B cell (primary cell): Measurements from ENCODE around the gene PARD3B. TPM values are rescaled to one million over a fixed set of nuclear protein-coding genes. Genes with fewer than 3 reads are reported as not detected.

Experiments
- ATAC-seq: fragments of 200-7000 bp; cut with Tn5 transposase; one replicate; pipeline ENCODE4 v1.10.0; 2021; ENCODE audit warnings: low read depth, mild to moderate bottlenecking, moderate number of reproducible peaks, moderate library complexity
- CTCF ChIA-PET: fragments of 350-600 bp; sonication (Branson Sonifier 250); formaldehyde crosslinking; loops from one replicate; lab custom pipeline; 2021; ENCODE audit warnings: antibody characterized with exemption, inconsistent platforms; lab: Charles Lee
- POLR2A ChIA-PET: fragments of 350-600 bp; sonication (Branson Sonifier 250); formaldehyde crosslinking; loops from one replicate; lab custom pipeline; 2021; ENCODE audit warnings: antibody characterized with exemption; lab: Charles Lee
- DNase-seq: peaks from one replicate; pipeline ENCODE4 v3.0.0; 2013
- H2AFZ ChIP-seq: 2 replicates; pipeline ENCODE4 v1.6.1; 2012; ENCODE audit warnings: mild to moderate bottlenecking, low read depth, low read length; ENCODE audit not compliant: insufficient read depth, poor library complexity, severe bottlenecking
- H3K27ac ChIP-seq, 2 donors: 1 replicate in 1 of 2; 2 replicates in 1 of 2; pipeline ENCODE4 v1.5.1; 2012 to 2013; ENCODE audit warnings: low read length in 2 of 2, mild to moderate bottlenecking in 2 of 2, moderate library complexity in 1 of 2
- H3K27me3 ChIP-seq, 4 experiments: fragments of 200-600 bp in 1 of 4; sonication (generic) in 1 of 4; replicated peaks in 1 of 4; 1 replicate in 2 of 4; 2 replicates in 2 of 4; pipeline versions ENCODE4 v1.6.1 to v1.7.0; 2013 to 2016; ENCODE audit warnings: low read length in 3 of 4, mild to moderate bottlenecking in 2 of 4, mixed read lengths in 1 of 4, moderate library complexity in 1 of 4; ENCODE audit not compliant: insufficient read depth in 4 of 4, control insufficient read depth in 3 of 4; ENCODE audit errors: control extremely low read depth in 1 of 4
- H3K36me3 ChIP-seq, 2 experiments: replicated peaks in 1 of 2; 1 replicate in 1 of 2; 2 replicates in 1 of 2; pipeline versions ENCODE4 v1.6.1 to v1.7.1; 2013; ENCODE audit warnings: low read length in 1 of 2; ENCODE audit not compliant: insufficient read depth in 2 of 2, control insufficient read depth in 1 of 2; ENCODE audit errors: control extremely low read depth in 1 of 2, extremely low read depth in 1 of 2
- H3K4me1 ChIP-seq, 2 donors: fragments of 200-600 bp in 1 of 2; sonication (generic) in 1 of 2; 1 replicate in 1 of 2; 2 replicates in 1 of 2; pipeline versions ENCODE4 v1.5.1 to v1.6.1; 2013 to 2017; ENCODE audit warnings: low read length in 2 of 2; ENCODE audit not compliant: control insufficient read depth in 2 of 2, insufficient read depth in 2 of 2
- H3K4me2 ChIP-seq: replicated peaks from 2 replicates; pipeline ENCODE3; 2012; ENCODE audit warnings: mild to moderate bottlenecking, low read depth, low read length; ENCODE audit not compliant: poor library complexity, severe bottlenecking
- H3K4me3 ChIP-seq, 5 experiments: fragments of 200-600 bp in 1 of 5; sonication (generic) in 1 of 5; 1 replicate in 3 of 5; 2 replicates in 2 of 5; pipeline versions ENCODE4 v1.5.1 to v1.7.0; 2011 to 2016; ENCODE audit warnings: low read length in 4 of 5, mild to moderate bottlenecking in 4 of 5, low read depth in 2 of 5, control low read depth in 1 of 5, moderate library complexity in 1 of 5; ENCODE audit not compliant: insufficient read depth in 1 of 5; ENCODE audit errors: control extremely low read depth in 1 of 5, extremely low read depth in 1 of 5
- H3K79me2 ChIP-seq: fragments of 200-600 bp; sonication (generic); one replicate; pipeline ENCODE4 v1.6.0; 2016; ENCODE audit warnings: low read length; ENCODE audit not compliant: control insufficient read depth, insufficient read depth
- H3K9ac ChIP-seq: fragments of 200-600 bp; sonication (generic); 2 replicates; pipeline ENCODE4 v1.6.1; 2017; ENCODE audit warnings: mild to moderate bottlenecking, low read length, moderate library complexity
- H3K9me3 ChIP-seq, 3 donors: one replicate each; pipeline versions ENCODE4 v1.6.1 to v1.7.1; 2013; ENCODE audit warnings: low read length in 2 of 3; ENCODE audit not compliant: control insufficient read depth in 2 of 3, insufficient read depth in 1 of 3; ENCODE audit errors: control extremely low read depth in 1 of 3
- H4K20me1 ChIP-seq: 2 replicates; pipeline ENCODE4 v1.6.0; 2012; ENCODE audit warnings: mild to moderate bottlenecking, low read length; ENCODE audit not compliant: insufficient read depth, control insufficient read depth, poor library complexity, severe bottlenecking
- H3K27ac Mint-ChIP-seq: one replicate; pipeline ENCODE4 v1.8.0; 2021; ENCODE audit warnings: mixed read lengths
- H3K27me3 Mint-ChIP-seq: one replicate; pipeline ENCODE4 v1.8.0; 2021; ENCODE audit warnings: mixed read lengths
- H3K4me1 Mint-ChIP-seq: one replicate; pipeline ENCODE4 v1.8.0; 2021; ENCODE audit warnings: mixed read lengths
- H3K4me3 Mint-ChIP-seq: one replicate; pipeline ENCODE4 v1.8.0; 2021; ENCODE audit warnings: mixed read lengths
- H3K9me3 Mint-ChIP-seq: one replicate; pipeline ENCODE4 v1.8.0; 2022; ENCODE audit warnings: mixed read lengths; ENCODE audit not compliant: insufficient read depth
- CTCF ChIP-seq: fragments of 200-600 bp; IDR thresholded peaks from one replicate; pipeline ENCODE4 v1.8.0; 2022; ENCODE audit warnings: antibody characterized with exemption, mild to moderate bottlenecking
- EZH2 ChIP-seq: IDR thresholded peaks from 2 replicates; pipeline ENCODE4 v1.6.1; 2012; ENCODE audit warnings: borderline replicate concordance, low read depth, mild to moderate bottlenecking, moderate library complexity, low read length; ENCODE audit not compliant: insufficient read depth, poor library complexity, severe bottlenecking
- WGBS: methylation state at CpG from one replicate; pipeline ENCODE4 v1.1.5; 2013; ENCODE audit warnings: missing lambda C conversion rate; ENCODE audit not compliant: insufficient coverage; 5-methylcytosine and 5-hydroxymethylcytosine counted together
- intact Hi-C: fragments of 100-400 bp; cut with micrococcal nuclease; formaldehyde crosslinking; loops from one replicate; pipeline ENCODE4 v1.10.0; 2022
- polyA plus RNA-seq: library from polyadenylated mRNA; depleted of rRNA; stranded (reverse); fragments of >200 nt; gene quantifications from 2 replicates; pipeline ENCODE4 v1.2.3, GENCODE V29; 2012
- total RNA-seq, 2 donors: library from RNA; stranded (reverse); fragments of 120-200 nt in 1 of 2; gene quantifications; 1 replicate in 1 of 2; 2 replicates in 1 of 2; pipeline versions ENCODE4 v1.2.3 to v1.2.4, GENCODE V29; 2013 to 2022

The PARD3B gene
- total and polyA plus RNA-seq, 2 donors (not counting 1 experiment from before 2014, with no cell fraction given), result not detected

DNA sequence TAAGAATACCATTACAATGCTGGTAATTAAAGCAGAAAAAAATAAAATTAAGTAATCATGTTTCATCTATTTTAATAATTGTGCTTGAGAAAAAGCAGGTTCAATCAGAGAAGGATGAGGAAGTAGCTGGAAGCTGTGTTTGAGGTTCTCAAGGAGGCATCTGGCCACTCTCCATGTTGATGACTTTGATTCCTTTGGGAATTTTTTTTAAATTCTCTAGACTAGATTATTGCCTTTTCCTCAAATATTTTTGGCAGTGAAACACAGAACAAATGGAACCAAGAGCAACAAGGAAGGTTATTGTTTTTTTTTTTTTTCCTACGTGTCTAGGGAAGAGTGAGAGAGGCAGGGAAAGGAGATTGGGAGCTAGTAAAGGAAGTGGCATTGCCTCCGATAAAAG lies 1037.1 kb downstream of the PARD3B start:
- ChIA-PET POLR2A (no interaction called here), CTCF (no interaction called here)
- Mint-ChIP-seq H3K27ac (no peak overlapping the region), H3K27me3 (peaks cover 5% of the 10 kb centered on the region), H3K9me3 (no peaks in the 10 kb centered on the region), H3K4me1 (no peaks in the 10 kb centered on the region), H3K4me3 (no peak overlapping the region)
- no peaks in the 10 kb centered on the region for H3K4me1 ChIP-seq
- ATAC-seq (no peak), DNase-seq (no peak)
- no peak overlapping the region for H2AFZ ChIP-seq
- no peak overlapping the region for H3K27ac ChIP-seq
- TF ChIP-seq EZH2 (no peak), CTCF (no peak)
- no peaks in the 10 kb centered on the region for H3K79me2 ChIP-seq
- 70% methylated on average over 2 of the region's 2 CpGs for WGBS
- no peaks in the 10 kb centered on the region for H4K20me1 ChIP-seq
- intact Hi-C loops, result no loop called here
- H3K36me3 ChIP-seq, result no peaks in the 10 kb centered on the region
- H3K9me3 ChIP-seq, result no peaks in the 10 kb centered on the region
- H3K4me3 ChIP-seq, result no peak overlapping the region
- no peak overlapping the region for H3K4me2 ChIP-seq
- H3K27me3 ChIP-seq, result no peaks in the 10 kb centered on the region
- H3K9ac ChIP-seq, result no peak overlapping the region

DNA sequence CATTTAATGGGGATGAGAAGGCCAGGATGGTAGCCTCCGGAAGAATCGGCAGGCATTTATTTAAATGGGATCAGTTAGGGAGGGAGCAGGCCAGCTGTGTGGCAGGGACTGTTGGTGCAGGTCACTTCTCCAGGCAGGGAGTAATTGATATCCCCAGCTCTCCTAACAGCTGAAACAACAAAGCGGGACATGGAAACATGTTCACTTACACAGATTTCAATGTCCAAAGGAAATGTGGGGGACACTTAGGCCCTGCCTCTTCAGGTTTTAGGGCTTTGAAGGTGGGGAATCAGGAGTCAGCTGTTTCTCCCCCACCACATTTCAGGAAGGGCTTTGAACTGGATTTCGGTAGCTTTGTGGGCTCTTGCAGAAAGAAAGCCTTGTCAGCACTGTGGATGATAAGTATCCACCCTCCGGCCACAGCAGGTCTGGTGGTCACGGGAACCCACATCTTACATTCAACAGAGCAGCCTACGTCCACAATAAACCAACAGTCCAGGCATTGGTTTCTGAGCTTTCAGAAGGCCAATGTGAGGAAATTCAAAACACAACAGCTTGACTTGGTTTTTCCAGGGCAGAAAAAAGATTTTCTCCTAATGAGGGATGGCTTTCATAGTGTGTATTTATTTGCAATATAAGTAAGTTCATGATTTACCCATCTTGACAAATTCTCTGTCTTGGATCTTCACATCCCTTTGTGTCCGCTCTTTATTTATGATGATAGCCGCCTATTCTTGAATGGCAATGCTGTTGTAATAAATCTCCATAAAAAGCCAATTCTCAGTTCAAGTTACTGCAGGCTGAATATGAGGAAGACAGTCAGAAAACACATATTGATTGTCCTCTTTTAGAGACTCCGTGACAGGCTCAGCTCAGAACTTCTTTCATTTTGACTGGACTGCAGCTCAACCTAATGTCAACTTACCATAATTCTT lies 1040.4 kb downstream of the PARD3B start:
- 74% methylated on average over 5 of the region's 10 CpGs for WGBS
- no peak overlapping the region for H3K9ac ChIP-seq
- H3K4me2 ChIP-seq, result no peak overlapping the region
- no peaks in the 10 kb centered on the region for H3K4me1 ChIP-seq
- no peaks in the 10 kb centered on the region for H3K9me3 Mint-ChIP-seq
- intact Hi-C loops, result no loop called here
- DNase-seq, result no peak
- no peak overlapping the region for H3K4me3 ChIP-seq
- no peaks in the 10 kb centered on the region for H3K36me3 ChIP-seq
- CTCF ChIA-PET, result no interaction called here
- POLR2A ChIA-PET, result no interaction called here
- H3K4me1 Mint-ChIP-seq, result no peaks in the 10 kb centered on the region
- no peaks in the 10 kb centered on the region for H3K79me2 ChIP-seq
- TF ChIP-seq EZH2, result no peak
- TF ChIP-seq CTCF, result no peak
- H3K9me3 ChIP-seq, result no peaks in the 10 kb centered on the region
- no peak overlapping the region for H3K27ac ChIP-seq
- H3K27ac Mint-ChIP-seq, result no peak overlapping the region
- ATAC-seq, result no peak
- H3K27me3 Mint-ChIP-seq, result peaks cover 16% of the 10 kb centered on the region
- no peaks in the 10 kb centered on the region for H4K20me1 ChIP-seq
- H2AFZ ChIP-seq, result no peak overlapping the region
- H3K4me3 Mint-ChIP-seq, result no peak overlapping the region
- H3K27me3 ChIP-seq, result no peaks in the 10 kb centered on the region
